GM19193 (cell line): ENCODE results near the gene OR10D3.

Source experiments
- POLR2A ChIP-seq: IDR thresholded peaks from 4 replicates; pipeline ENCODE4 v1.6.1; 2011; ENCODE audit not compliant: insufficient read depth, insufficient read length; ENCODE audit errors: extremely low read depth

The OR10D3 gene

DNA sequence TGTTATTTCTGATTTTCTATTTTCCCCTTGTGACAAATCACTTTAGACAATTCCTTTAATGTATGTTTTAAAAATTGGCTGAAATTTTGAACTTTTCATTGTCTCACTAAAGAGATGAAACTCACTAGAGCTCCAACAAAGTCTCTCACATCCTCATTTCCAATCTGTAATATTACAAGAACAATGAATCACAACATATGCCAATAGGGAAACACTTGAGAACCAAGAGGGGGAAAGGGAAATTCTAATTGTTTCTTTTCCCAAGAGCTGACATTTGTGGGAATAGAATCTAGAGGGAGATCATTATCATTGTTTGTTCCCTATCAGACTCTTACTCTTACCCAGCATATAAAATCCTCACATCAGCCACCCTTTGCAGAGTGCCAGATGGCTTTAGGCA, 28.2 kb downstream of the OR10D3 start:
- no peak for TF ChIP-seq POLR2A

DNA sequence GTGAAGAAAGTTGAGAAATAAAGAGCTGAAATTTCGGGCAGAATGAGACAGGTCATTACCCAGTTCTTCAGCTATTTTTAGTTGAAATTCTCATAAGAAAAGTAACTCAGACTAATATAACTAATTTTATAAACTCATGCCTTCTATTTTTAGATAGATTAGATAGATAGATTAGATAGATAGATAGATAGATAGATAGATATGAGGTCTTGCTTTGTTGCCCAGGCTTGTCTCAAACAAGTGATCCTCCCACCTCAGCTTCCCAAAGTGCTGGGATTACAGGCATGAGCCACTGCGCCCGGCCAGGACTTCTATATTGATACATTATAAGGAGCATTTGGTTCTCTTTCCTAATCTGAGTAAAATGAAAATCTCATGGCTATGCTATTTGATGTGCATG, 30.9 kb downstream of the OR10D3 start:
- no peak for TF ChIP-seq POLR2A

- TF ChIP-seq POLR2A, result no peak
Measured at GRCh38 chr11:124219126-124219525, 36.0 kb downstream of the OR10D3 start.

DNA sequence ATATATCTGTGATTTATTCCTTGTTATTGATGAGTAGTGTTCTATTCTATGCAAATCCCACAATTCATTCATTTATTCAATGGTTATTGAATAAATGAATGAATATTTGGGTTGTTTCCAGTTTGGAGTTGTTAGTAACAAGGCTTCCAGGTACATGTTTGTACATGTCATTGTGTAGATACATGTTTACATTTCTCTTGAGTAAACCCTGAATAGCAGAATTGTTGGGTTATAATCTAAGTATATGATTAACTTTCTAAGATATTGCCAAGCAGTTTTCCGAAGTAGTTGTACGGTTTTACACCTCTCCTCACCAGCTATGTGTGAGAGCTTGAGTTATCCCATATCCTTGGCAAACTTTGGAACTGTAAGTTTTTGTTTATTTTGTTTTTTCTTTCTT, 39.3 kb downstream of the OR10D3 start:
- no peak for TF ChIP-seq POLR2A

GRCh38 chr11:124225471-124225870, 42.3 kb downstream of the OR10D3 start:
- TF ChIP-seq POLR2A, result no peak

GRCh38 chr11:124233376-124233775, 50.2 kb downstream of the OR10D3 start:
- no peak for TF ChIP-seq POLR2A
